ENCODE measurements around the gene LARP1B. TPM values are rescaled to one million over a fixed set of nuclear protein-coding genes. Genes with fewer than 3 reads are reported as not detected.
A peak's percentile ranks its signal among the peaks of the same experiment; 100 is the strongest.

LARP1B gene
- total RNA-seq, 1 experiment from 2014 or later: 14.8 TPM

DNA sequence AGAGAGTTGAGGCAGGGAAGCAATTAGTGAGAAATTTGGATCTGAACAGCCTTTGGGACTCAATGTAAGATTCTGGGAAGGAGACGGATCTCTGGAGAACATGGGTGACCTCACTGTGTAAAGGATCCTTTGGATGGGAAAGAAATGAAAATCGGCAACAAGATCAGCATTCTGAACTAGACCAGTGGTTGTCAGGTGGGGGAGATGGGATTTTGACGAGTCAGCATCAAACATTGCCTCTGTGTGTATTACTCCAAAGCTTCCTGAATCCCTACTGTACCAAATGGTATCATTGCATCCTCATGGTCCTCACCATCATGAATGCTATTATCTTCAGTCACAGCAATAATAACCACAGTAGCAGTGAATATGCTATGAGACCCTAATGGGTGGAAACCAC, 173.7 kb downstream of the LARP1B start:
- no peaks in the 10 kb centered on the region for H3K9me3 ChIP-seq (ENCODE audit: low read length)
- TF ChIP-seq, protein P1, sequence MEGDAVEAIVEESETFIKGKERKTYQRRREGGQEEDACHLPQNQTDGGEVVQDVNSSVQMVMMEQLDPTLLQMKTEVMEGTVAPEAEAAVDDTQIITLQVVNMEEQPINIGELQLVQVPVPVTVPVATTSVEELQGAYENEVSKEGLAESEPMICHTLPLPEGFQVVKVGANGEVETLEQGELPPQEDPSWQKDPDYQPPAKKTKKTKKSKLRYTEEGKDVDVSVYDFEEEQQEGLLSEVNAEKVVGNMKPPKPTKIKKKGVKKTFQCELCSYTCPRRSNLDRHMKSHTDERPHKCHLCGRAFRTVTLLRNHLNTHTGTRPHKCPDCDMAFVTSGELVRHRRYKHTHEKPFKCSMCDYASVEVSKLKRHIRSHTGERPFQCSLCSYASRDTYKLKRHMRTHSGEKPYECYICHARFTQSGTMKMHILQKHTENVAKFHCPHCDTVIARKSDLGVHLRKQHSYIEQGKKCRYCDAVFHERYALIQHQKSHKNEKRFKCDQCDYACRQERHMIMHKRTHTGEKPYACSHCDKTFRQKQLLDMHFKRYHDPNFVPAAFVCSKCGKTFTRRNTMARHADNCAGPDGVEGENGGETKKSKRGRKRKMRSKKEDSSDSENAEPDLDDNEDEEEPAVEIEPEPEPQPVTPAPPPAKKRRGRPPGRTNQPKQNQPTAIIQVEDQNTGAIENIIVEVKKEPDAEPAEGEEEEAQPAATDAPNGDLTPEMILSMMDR (conservative IDR thresholded peaks at IDR 0.05; ENCODE audit: low read depth, low read length): no peak
- TF ChIP-seq EZH2phosphoT487 (IDR thresholded peaks at IDR 0.05; ENCODE audit: borderline replicate concordance, low read length) (no peak), EZH2 (IDR thresholded peaks at IDR 0.05; ENCODE audit: low read length, unreplicated experiment) (no peak)
- H3K4me2 ChIP-seq (ENCODE audit: low read length): no peak overlapping the region
- H3F3A ChIP-seq (ENCODE audit: low read length, unreplicated experiment): no peaks in the 10 kb centered on the region
- no TSS peak for BruUV-seq (replicated peaks)
- CTCF ChIA-PET: no interaction called here
- H4K20me1 ChIP-seq (ENCODE audit: low read length): no peaks in the 10 kb centered on the region
- DNase-seq (no peak), ATAC-seq (no peak)
- no peaks in the 10 kb centered on the region for H3K36me3 ChIP-seq (ENCODE audit: low read depth, low read length)
- no peaks in the 10 kb centered on the region for H3K9me2 ChIP-seq (replicated peaks; ENCODE audit: low read length)
- H3K4me3 ChIP-seq (ENCODE audit: low read length): no peak overlapping the region
- no peak overlapping the region for H2AFZ ChIP-seq (ENCODE audit: low read length)
- H3K27me3 ChIP-seq (ENCODE audit: low read length): no peaks in the 10 kb centered on the region
- peaks cover 8% of the 10 kb centered on the region; the same call in 1 of the 2 replicates for H3K4me1 ChIP-seq (ENCODE audit: insufficient read depth, low read length)
- no peak overlapping the region for H3K9ac ChIP-seq (ENCODE audit: low read length)
- H3K79me2 ChIP-seq (ENCODE audit: low read length): no peaks in the 10 kb centered on the region
- POLR2A ChIA-PET (ENCODE audit: unreplicated experiment): no interaction called here
- intact Hi-C loops (cut with micrococcal nuclease): no loop called here
- H3K27ac ChIP-seq (ENCODE audit: low read length): no peak overlapping the region

DNA sequence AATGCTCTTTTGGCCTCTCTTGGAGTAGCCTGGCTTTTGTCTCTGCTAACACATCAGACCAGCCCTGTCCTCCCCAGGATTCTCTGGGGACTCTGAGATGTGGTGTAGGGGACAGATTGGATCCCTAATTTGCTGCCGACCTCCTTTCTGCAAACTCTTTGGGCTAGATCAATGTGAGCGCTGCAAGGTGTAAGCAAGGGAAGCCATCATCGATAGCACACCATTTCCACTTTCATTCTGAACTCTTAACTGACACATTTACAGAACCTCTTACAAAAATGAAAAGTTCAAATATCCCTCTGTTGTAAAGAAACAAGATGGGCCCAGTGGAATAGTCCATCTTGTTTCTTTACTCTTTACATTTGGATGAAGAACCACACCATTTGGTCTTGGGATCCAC, 179.9 kb downstream of the LARP1B start:
- BruUV-seq (replicated peaks): no TSS peak
- Histone ChIP-seq H3K4me3 (ENCODE audit: low read length) (no peak overlapping the region), H4K20me1 (ENCODE audit: low read length) (no peaks in the 10 kb centered on the region), H3K9me2 (replicated peaks; ENCODE audit: low read length) (no peaks in the 10 kb centered on the region), H3K4me1 (ENCODE audit: insufficient read depth, low read length) (peaks cover 21% of the 10 kb centered on the region), H3K27ac (ENCODE audit: low read length) (peak overlapping the region; percentile 72), H3K4me2 (ENCODE audit: low read length) (peak overlapping the region; percentile 62), H2AFZ (ENCODE audit: low read length) (peak overlapping the region; percentile 58; the same call in 1 of the 2 replicates), H3F3A (ENCODE audit: low read length, unreplicated experiment) (no peaks in the 10 kb centered on the region), H3K9me3 (ENCODE audit: low read length) (no peaks in the 10 kb centered on the region), H3K36me3 (ENCODE audit: low read depth, low read length) (no peaks in the 10 kb centered on the region), H3K9ac (ENCODE audit: low read length) (peak overlapping the region; percentile 10; the same call in 1 of the 2 replicates), H3K79me2 (ENCODE audit: low read length) (no peaks in the 10 kb centered on the region), H3K27me3 (ENCODE audit: low read length) (no peaks in the 10 kb centered on the region)
- ATAC-seq (no peak), DNase-seq (no peak)
- ChIA-PET POLR2A (ENCODE audit: unreplicated experiment) (no interaction called here), CTCF (no interaction called here)
- intact Hi-C loops (cut with micrococcal nuclease): loop anchor here (1.0 kb wide), 1 partner anchor 43 kb away; no protein-coding TSS in a partner anchor
- TF ChIP-seq EZH2 (IDR thresholded peaks at IDR 0.05; ENCODE audit: low read length, unreplicated experiment): no peak
- TF ChIP-seq, protein P1 (conservative IDR thresholded peaks at IDR 0.05; ENCODE audit: low read depth, low read length): no peak
- TF ChIP-seq EZH2phosphoT487 (IDR thresholded peaks at IDR 0.05; ENCODE audit: borderline replicate concordance, low read length): no peak

DNA sequence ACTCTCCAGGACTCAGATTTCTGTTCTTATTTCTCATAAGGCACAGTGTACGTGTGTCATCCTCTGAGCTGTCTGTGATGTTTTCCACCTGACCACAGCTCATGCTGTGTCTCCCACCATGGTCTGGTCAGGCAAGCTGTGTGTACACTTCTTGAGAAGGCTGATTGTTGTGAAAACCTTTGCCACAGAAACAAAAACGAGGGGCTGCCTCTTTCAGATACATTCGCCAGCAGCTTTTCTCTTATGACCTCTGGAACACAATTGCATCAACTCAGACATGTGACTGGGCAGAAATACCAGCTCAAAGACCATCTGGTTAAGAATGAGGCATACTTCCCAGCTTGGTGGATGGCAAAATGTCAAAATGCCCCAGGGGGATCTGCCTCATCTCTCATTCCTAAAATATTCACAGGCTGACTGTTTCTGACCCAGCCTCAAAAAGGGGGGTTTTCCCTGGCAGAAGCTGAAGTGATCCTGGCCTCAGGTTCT, 180.4 kb downstream of the LARP1B start:
- peaks cover 21% of the 10 kb centered on the region for H3K4me1 ChIP-seq (ENCODE audit: insufficient read depth, low read length)
- H3K36me3 ChIP-seq (ENCODE audit: low read depth, low read length): no peaks in the 10 kb centered on the region
- intact Hi-C loops (cut with micrococcal nuclease): loop anchor here (1.0 kb wide), 1 partner anchor 43 kb away; no protein-coding TSS in a partner anchor
- no peaks in the 10 kb centered on the region for H3K27me3 ChIP-seq (ENCODE audit: low read length)
- H3F3A ChIP-seq (ENCODE audit: low read length, unreplicated experiment): no peaks in the 10 kb centered on the region
- BruUV-seq (replicated peaks): no TSS peak
- no peaks in the 10 kb centered on the region for H3K9me2 ChIP-seq (replicated peaks; ENCODE audit: low read length)
- H3K27ac ChIP-seq (ENCODE audit: low read length): peak overlapping the region; percentile 72
- ChIA-PET POLR2A (ENCODE audit: unreplicated experiment) (no interaction called here), CTCF (no interaction called here)
- ATAC-seq (peak; percentile 79), DNase-seq (peak; percentile 96)
- no peaks in the 10 kb centered on the region for H3K9me3 ChIP-seq (ENCODE audit: low read length)
- H3K4me2 ChIP-seq (ENCODE audit: low read length): peak overlapping the region; percentile 62
- H4K20me1 ChIP-seq (ENCODE audit: low read length): no peaks in the 10 kb centered on the region
- no peaks in the 10 kb centered on the region for H3K79me2 ChIP-seq (ENCODE audit: low read length)
- peak overlapping the region; percentile 10; the same call in 1 of the 2 replicates for H3K9ac ChIP-seq (ENCODE audit: low read length)
- H2AFZ ChIP-seq (ENCODE audit: low read length): peak overlapping the region; percentile 58
- TF ChIP-seq EZH2 (IDR thresholded peaks at IDR 0.05; ENCODE audit: low read length, unreplicated experiment) (no peak), EZH2phosphoT487 (IDR thresholded peaks at IDR 0.05; ENCODE audit: borderline replicate concordance, low read length) (no peak)
- TF ChIP-seq, protein P1 (conservative IDR thresholded peaks at IDR 0.05; ENCODE audit: low read depth, low read length): no peak
- H3K4me3 ChIP-seq (ENCODE audit: low read length): no peak overlapping the region
